ENCODE results near the gene TMEM51. TPM values are rescaled to one million over a fixed set of nuclear protein-coding genes. Genes with fewer than 3 reads are reported as not detected.

The TMEM51 gene
- total and polyA plus RNA-seq, 2 of the 13 experiments (the other 11 are each of a cell fraction or from before 2014, with no cell fraction given): 12.2 to 22.3 TPM

DNA sequence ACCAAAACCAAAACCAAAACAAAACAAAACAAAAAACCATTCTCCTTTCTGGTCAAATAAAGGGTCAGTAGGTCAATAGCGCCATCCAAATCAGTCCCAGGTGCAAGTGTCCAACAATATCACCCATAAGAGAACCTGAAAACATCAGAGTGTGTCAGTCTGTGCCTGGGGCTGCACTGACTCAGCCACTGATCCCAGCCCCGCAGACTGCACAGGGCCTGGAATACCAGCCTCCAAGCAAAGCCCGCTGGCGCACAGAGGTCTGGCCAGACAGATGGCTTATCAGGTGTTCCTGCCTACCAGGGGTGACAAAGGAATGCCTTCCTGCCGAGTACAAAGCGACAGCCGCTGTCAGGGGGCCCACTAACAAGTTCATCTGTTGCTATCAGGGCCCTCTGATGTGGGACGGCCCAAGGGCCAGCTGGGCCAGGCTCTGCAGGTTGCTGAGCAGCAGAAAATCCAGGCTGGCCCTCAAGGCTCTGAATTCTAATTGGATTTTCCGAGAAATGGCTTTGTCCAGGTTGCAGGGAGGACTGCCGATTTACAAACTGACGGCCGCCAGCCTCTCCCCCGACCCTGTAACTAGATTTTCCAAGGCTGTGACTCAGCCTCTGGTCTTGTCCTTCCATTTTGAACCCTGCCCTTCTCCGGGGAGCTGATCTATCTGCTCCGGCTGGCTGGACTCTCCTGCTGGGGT is 13.7 kb upstream of the TMEM51 start (continued):
- TF ChIP-seq ASH2L (IDR thresholded peaks at IDR 0.05; ENCODE audit: insufficient read length, low read depth, low read length) (peak; percentile 58), ZNF468 (CRISPR knock-in tag; IDR thresholded peaks at IDR 0.05) (no peak), HOXA7 (CRISPR knock-in tag; IDR thresholded peaks at IDR 0.05) (no peak), ZNF124 (CRISPR knock-in tag; IDR thresholded peaks at IDR 0.05) (no peak), TMF1 (CRISPR knock-in tag; IDR thresholded peaks at IDR 0.05; ENCODE audit: low read depth) (no peak), HNF4A (CRISPR knock-in tag; IDR thresholded peaks at IDR 0.05) (peak; percentile 57), GATAD1 (CRISPR knock-in tag; IDR thresholded peaks at IDR 0.05) (peak; percentile 34; the same call in 1 of the 2 replicates), CAMTA2 (CRISPR knock-in tag; IDR thresholded peaks at IDR 0.05; ENCODE audit: borderline replicate concordance) (no peak), ZSCAN25 (CRISPR knock-in tag; IDR thresholded peaks at IDR 0.05) (no peak)
- TF ChIP-seq, protein P1, sequence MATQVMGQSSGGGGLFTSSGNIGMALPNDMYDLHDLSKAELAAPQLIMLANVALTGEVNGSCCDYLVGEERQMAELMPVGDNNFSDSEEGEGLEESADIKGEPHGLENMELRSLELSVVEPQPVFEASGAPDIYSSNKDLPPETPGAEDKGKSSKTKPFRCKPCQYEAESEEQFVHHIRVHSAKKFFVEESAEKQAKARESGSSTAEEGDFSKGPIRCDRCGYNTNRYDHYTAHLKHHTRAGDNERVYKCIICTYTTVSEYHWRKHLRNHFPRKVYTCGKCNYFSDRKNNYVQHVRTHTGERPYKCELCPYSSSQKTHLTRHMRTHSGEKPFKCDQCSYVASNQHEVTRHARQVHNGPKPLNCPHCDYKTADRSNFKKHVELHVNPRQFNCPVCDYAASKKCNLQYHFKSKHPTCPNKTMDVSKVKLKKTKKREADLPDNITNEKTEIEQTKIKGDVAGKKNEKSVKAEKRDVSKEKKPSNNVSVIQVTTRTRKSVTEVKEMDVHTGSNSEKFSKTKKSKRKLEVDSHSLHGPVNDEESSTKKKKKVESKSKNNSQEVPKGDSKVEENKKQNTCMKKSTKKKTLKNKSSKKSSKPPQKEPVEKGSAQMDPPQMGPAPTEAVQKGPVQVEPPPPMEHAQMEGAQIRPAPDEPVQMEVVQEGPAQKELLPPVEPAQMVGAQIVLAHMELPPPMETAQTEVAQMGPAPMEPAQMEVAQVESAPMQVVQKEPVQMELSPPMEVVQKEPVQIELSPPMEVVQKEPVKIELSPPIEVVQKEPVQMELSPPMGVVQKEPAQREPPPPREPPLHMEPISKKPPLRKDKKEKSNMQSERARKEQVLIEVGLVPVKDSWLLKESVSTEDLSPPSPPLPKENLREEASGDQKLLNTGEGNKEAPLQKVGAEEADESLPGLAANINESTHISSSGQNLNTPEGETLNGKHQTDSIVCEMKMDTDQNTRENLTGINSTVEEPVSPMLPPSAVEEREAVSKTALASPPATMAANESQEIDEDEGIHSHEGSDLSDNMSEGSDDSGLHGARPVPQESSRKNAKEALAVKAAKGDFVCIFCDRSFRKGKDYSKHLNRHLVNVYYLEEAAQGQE (IDR thresholded peaks at IDR 0.05; ENCODE audit: borderline replicate concordance in 1 of 2, low read depth in 1 of 2, low read length in 2 of 2): 0 out of 4 replicates have a peak, but pooled peaks of 1 of the 2 experiments have one; percentile 14
- TF ChIP-seq, protein P2, sequence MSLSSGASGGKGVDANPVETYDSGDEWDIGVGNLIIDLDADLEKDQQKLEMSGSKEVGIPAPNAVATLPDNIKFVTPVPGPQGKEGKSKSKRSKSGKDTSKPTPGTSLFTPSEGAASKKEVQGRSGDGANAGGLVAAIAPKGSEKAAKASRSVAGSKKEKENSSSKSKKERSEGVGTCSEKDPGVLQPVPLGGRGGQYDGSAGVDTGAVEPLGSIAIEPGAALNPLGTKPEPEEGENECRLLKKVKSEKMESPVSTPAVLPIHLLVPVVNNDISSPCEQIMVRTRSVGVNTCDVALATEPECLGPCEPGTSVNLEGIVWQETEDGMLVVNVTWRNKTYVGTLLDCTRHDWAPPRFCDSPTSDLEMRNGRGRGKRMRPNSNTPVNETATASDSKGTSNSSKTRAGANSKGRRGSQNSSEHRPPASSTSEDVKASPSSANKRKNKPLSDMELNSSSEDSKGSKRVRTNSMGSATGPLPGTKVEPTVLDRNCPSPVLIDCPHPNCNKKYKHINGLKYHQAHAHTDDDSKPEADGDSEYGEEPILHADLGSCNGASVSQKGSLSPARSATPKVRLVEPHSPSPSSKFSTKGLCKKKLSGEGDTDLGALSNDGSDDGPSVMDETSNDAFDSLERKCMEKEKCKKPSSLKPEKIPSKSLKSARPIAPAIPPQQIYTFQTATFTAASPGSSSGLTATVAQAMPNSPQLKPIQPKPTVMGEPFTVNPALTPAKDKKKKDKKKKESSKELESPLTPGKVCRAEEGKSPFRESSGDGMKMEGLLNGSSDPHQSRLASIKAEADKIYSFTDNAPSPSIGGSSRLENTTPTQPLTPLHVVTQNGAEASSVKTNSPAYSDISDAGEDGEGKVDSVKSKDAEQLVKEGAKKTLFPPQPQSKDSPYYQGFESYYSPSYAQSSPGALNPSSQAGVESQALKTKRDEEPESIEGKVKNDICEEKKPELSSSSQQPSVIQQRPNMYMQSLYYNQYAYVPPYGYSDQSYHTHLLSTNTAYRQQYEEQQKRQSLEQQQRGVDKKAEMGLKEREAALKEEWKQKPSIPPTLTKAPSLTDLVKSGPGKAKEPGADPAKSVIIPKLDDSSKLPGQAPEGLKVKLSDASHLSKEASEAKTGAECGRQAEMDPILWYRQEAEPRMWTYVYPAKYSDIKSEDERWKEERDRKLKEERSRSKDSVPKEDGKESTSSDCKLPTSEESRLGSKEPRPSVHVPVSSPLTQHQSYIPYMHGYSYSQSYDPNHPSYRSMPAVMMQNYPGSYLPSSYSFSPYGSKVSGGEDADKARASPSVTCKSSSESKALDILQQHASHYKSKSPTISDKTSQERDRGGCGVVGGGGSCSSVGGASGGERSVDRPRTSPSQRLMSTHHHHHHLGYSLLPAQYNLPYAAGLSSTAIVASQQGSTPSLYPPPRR (CRISPR knock-in tag; IDR thresholded peaks at IDR 0.05; ENCODE audit: borderline replicate concordance): peak; percentile 87
- TF ChIP-seq, protein P3, sequence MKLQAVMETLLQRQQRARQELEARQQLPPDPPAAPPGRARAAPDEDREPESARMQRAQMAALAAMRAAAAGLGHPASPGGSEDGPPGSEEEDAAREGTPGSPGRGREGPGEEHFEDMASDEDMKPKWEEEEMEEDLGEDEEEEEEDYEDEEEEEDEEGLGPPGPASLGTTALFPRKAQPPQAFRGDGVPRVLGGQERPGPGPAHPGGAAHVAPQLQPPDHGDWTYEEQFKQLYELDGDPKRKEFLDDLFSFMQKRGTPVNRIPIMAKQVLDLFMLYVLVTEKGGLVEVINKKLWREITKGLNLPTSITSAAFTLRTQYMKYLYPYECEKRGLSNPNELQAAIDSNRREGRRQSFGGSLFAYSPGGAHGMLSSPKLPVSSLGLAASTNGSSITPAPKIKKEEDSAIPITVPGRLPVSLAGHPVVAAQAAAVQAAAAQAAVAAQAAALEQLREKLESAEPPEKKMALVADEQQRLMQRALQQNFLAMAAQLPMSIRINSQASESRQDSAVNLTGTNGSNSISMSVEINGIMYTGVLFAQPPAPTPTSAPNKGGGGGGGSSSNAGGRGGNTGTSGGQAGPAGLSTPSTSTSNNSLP (IDR thresholded peaks at IDR 0.05; ENCODE audit: low read depth, low read length): no peak
- TF ChIP-seq, protein P4, sequence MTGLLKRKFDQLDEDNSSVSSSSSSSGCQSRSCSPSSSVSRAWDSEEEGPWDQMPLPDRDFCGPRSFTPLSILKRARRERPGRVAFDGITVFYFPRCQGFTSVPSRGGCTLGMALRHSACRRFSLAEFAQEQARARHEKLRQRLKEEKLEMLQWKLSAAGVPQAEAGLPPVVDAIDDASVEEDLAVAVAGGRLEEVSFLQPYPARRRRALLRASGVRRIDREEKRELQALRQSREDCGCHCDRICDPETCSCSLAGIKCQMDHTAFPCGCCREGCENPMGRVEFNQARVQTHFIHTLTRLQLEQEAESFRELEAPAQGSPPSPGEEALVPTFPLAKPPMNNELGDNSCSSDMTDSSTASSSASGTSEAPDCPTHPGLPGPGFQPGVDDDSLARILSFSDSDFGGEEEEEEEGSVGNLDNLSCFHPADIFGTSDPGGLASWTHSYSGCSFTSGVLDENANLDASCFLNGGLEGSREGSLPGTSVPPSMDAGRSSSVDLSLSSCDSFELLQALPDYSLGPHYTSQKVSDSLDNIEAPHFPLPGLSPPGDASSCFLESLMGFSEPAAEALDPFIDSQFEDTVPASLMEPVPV (CRISPR knock-in tag; IDR thresholded peaks at IDR 0.05): no peak
